Putamen (tissue), 1 donor: ENCODE measurements around the gene EPHB3.

Source experiments
- DNase-seq: peaks from one replicate; pipeline ENCODE4 v3.0.0-alpha.2; 2016; ENCODE audit warnings: low spot score

Gene EPHB3

DNA sequence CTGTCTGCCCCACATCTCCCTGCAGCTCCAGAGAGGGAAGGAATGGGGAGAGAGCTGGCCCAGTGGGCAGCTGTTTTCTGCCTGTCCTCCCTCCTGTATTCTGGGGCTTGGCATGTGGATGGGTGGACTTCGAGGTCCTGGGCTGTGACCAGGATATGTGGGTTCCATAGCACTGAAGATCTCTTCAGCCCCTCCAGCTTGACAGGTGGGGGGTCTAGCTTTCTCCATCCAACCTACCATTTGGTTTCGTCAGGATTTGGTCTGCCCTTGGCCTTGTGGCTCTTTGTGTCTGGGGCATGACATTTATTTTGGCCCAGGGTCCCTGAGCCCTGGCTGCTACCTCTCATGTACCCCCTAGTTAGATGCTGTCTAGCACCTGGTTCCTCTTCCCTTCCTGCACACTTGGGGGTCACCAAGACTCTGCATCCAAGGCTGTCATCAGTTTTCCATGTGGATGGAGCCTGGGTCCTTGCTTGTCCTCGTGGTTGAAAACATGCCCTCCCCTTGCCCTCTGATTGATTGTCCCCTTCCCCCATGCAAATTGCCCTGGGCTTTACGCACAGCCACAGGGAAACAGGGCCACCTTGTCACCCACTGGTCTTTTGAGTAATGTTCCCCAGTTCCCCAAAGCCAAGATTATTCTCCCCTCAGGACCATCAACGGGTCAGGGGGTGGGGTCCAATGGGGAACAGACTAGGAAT is 3.2 kb downstream of the EPHB3 start:
- DNase-seq: no peak

- DNase-seq: no peak
Observed at GRCh38 chr3:184565421-184566211, 4.0 kb downstream of the EPHB3 start.

DNA sequence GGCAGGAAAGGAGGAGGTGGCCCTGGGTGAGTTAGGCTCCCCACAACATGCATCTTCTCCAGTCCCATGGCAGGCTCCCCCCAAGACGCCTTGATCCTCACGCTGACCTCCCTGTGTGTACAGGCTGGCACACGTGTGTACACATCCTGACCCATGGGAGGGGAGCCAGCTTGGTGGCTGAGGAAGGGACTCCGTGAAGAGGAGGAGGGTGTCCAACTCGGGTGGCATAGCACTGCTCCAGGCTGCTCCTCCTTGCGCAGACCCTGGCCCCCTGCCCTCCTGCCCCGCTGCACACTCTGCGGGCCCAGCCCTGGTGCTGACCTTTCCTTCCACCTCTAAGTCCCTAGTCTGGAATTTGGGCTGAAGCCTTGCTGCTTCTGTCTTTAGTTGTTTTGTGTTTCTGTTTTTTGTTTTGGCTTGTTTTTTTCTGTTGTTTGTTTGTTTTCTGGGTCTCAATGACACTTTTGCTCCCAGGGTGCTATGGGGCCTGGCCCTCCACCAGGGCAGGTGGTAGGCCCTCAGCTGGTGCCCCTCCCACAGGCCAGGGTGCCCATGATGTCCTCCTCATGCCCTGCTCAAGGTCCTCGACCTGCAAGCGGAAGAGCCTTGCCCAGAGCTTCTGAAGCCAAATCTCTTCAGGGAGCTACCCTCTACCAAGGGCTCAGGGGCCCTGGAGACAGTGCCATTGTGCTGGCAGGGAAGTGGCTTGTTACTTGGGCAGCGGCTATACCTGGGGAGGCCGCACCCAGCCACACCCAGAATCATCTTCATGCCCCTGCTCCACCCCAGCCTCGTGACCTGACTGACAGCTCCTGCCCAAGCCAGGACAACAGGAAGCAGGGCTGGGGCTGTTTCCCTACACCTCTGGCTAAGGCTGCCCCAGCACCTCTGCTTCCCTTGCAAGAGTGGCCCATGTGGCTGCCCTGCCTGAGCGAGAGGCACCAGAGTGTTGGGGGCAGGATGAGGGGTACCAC is 5.1 kb downstream of the EPHB3 start:
- DNase-seq: no peak

DNA sequence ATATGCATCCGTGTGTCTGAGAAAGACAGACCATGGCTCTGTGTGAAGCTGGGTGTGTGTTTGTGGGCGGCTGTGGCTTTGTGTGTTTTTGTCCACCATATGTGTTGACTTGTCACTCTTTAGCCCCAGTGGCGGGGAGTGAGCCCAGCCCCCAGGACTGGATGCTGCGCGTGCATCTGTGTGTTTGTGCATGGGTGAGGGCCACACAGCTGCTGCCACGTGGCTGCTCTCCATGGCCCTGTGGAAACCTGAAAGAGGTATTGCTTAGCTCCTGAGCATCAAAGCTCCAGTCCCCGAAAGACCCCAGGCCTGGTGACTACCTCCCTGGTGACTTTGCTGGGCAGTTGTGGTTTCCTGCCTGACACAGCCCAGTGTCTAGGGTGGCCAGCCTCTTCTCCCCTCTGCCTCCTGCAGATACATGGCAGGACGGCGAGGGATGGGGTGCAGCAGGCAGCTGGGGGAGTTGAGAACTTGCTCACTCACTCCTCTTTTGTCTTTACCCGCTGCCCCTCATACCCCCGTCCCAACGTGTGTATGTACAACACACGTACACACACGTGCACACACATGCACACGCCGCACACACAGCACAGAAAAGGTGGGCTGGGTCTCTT is 6.5 kb downstream of the EPHB3 start:
- DNase-seq: no peak

- DNase-seq: no peak
Observed at GRCh38 chr3:184568560-184568923, 7.0 kb downstream of the EPHB3 start.

GRCh38 chr3:184568924-184569829 is 7.6 kb downstream of the EPHB3 start:
- DNase-seq: peak; percentile 55

- DNase-seq: no peak
Observed at GRCh38 chr3:184570035-184570434, 8.4 kb downstream of the EPHB3 start.

- no peak for DNase-seq
Observed at GRCh38 chr3:184570489-184570888, 8.9 kb downstream of the EPHB3 start.

- DNase-seq: no peak
Observed at GRCh38 chr3:184571750-184572377, 10.3 kb downstream of the EPHB3 start.

DNA sequence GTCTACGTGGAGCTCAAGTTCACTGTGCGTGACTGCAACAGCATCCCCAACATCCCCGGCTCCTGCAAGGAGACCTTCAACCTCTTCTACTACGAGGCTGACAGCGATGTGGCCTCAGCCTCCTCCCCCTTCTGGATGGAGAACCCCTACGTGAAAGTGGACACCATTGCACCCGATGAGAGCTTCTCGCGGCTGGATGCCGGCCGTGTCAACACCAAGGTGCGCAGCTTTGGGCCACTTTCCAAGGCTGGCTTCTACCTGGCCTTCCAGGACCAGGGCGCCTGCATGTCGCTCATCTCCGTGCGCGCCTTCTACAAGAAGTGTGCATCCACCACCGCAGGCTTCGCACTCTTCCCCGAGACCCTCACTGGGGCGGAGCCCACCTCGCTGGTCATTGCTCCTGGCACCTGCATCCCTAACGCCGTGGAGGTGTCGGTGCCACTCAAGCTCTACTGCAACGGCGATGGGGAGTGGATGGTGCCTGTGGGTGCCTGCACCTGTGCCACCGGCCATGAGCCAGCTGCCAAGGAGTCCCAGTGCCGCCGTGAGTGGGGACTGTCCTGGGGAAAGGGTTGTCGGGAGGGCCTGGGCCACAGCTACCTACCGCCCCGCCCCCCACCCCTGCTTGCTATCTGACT is 11.2 kb downstream of the EPHB3 start:
- DNase-seq: no peak

DNA sequence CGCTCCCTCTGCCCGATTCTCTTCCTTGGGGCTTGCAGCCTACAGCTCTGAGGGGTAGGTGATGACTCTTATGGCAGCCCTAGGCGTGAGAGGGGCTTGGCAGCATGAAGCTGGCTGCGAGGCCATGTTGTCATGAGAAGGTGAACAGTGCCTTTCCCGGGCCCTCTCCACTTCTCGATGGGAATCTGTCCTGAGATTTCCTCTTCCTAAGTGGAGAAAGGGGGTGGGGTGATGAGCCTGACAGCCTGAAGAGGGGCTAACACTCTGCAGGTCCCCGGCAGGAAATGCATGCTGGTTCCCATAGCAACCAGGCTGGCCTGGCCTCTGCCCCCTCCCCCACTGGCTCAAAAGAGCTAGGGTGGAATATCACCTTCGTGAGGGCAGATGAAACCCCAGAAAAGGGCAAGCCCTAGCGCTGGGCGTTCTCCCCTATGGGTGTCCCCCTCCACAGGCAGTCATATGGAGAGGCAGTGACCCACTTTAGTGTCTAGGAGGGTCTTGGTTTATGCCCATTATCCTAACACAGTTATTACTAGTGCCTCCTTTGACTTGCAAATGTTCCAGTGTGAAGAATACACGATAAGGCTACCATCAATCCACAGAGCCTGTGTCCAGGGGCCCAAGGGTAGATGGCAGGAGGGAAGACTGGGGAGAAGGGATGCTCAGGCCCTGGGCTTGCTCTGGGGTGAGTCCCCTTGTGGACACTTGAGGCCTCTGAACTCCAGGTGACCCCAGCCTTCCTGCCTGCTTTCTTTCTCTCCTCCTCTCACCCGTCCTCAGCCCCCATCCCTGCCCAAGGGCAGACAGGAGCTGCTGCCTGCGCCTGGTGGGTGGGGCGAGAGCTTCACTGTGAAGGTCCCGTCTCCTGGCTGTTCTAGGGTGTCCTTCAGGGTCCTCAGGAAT is 13.2 kb downstream of the EPHB3 start:
- DNase-seq: no peak

- DNase-seq: no peak
Observed at GRCh38 chr3:184575701-184576100, 14.1 kb downstream of the EPHB3 start.

DNA sequence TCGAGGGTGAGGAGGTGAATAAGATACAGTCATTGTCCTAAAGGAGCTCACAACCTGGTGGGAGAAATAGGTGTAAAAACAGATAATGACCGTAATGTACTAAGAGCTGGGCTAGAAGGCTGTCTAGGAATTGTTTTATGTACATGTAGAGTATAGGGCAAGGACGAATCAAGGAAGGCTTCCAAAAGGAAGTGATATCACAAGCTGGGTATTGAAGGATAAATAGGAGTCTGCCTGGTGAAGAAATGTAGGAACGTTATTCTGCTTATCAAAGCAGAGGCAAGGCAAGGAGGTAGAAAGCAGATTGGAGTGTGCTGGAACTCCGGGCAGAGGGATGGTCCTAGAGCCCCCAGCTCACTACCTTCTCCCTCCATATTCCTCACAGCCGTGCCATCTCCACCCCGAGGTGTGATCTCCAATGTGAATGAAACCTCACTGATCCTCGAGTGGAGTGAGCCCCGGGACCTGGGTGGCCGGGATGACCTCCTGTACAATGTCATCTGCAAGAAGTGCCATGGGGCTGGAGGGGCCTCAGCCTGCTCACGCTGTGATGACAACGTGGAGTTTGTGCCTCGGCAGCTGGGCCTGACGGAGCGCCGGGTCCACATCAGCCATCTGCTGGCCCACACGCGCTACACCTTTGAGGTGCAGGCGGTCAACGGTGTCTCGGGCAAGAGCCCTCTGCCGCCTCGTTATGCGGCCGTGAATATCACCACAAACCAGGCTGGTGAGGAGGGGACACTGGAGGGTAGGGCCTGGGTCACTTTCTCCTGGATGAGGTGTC is 15.1 kb downstream of the EPHB3 start:
- no peak for DNase-seq

DNA sequence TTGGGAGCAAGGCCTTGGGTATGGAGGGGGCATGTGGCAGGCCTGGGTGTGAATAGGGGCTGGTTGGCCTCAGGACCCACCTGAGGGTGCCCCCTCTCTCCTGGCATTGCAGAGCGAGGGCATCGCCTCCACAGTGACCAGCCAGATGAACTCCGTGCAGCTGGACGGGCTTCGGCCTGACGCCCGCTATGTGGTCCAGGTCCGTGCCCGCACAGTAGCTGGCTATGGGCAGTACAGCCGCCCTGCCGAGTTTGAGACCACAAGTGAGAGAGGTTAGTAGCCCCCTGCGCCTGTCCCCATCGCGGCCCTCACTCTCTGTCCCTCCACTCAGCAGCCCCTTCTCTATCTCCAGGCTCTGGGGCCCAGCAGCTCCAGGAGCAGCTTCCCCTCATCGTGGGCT is 16.0 kb downstream of the EPHB3 start:
- no peak for DNase-seq

GRCh38 chr3:184578218-184578617 is 16.6 kb downstream of the EPHB3 start:
- no peak for DNase-seq

GRCh38 chr3:184578822-184579221 is 17.2 kb downstream of the EPHB3 start:
- DNase-seq: no peak

DNA sequence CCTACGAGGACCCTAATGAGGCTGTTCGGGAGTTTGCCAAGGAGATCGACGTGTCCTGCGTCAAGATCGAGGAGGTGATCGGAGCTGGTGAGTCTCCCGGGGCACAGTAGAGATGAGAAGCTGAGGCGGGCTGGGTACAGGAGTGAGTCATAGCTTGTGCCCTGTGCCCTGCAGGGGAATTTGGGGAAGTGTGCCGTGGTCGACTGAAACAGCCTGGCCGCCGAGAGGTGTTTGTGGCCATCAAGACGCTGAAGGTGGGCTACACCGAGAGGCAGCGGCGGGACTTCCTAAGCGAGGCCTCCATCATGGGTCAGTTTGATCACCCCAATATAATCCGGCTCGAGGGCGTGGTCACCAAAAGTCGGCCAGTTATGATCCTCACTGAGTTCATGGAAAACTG is 17.9 kb downstream of the EPHB3 start:
- no peak for DNase-seq

- no peak for DNase-seq
Observed at GRCh38 chr3:184580376-184580775, 18.8 kb downstream of the EPHB3 start.
